Measurements from ENCODE around the gene TBC1D4. TPM values are rescaled to one million over a fixed set of nuclear protein-coding genes. Genes with fewer than 3 reads are reported as not detected.

The TBC1D4 gene
- total RNA-seq, 4 donors from 2014 or later, result 38.2 to 56.9 (median 43.9) TPM

DNA sequence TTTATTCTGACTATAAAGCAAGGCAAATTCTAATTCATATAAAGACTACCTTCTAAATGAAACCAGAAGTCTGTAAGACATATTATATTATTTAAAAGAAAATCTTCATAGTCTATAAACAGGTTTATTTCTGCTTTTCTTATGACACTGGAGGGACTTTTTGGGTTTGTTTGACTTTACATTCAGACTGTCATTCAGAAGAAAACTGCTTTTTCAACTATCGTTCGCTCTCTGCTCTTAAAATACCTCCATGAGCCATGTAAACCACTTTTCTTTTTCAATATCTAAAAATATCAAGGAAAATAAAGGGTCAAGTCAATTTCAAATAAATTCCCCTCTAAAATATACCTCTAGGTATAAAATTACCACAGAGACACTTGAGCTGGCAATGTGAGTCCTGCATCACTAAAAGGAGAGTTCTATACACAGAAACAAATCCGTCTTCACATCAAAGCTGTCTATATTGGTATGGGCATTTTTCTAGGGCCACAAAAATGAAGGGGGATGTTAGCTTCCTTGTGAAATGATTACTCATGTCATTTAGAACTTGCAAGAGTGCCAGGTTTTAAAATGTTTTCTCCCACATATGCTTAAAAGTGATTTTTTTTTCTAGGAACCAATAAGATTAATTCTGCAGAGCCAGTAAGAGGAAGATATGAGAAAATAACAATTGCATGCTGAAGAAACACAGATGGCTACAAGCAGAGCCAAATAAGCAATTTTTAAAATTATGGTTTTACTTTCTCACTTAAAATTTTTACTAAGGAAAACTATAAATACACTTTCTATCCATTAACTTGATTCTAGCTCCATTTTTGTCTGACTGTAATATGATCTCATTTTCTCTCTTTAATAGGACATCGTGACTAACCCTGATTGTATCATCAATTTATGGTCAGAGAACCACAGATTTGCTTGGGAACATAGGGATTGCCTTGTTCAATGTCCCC lies 181.8 kb downstream of the TBC1D4 start:
- no peak for TF ChIP-seq CTCF (IDR thresholded peaks at IDR 0.05; ENCODE audit: low read depth)

GRCh38 chr13:75299246-75299645 lies 182.7 kb downstream of the TBC1D4 start:
- no peak for TF ChIP-seq CTCF (IDR thresholded peaks at IDR 0.05; ENCODE audit: low read depth)

- TF ChIP-seq CTCF (IDR thresholded peaks at IDR 0.05; ENCODE audit: low read depth), result no peak
Observed at GRCh38 chr13:75296641-75297040, 185.3 kb downstream of the TBC1D4 start.

DNA sequence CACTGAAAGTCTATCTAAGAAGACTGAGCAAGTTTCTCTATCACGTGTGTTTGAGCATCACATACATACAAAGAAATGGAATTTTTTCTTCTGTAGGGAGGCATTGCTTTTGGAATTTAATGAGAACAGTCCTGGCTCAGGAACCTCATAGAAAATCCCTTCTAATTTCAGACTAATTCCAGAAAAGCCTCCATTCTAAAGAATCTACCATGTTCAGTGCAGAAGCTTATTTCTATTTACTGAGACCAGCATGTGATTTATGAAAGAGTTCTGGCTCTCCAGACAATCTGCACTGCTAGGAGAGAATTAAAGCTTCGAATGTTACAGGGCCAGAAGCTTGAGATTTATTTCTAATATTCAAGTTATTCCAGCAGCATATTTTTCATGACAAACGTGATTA lies 186.8 kb downstream of the TBC1D4 start:
- no peak for TF ChIP-seq CTCF (IDR thresholded peaks at IDR 0.05; ENCODE audit: low read depth)

- no peak for TF ChIP-seq CTCF (IDR thresholded peaks at IDR 0.05; ENCODE audit: low read depth)
Observed at GRCh38 chr13:75294110-75294509, 187.9 kb downstream of the TBC1D4 start.

DNA sequence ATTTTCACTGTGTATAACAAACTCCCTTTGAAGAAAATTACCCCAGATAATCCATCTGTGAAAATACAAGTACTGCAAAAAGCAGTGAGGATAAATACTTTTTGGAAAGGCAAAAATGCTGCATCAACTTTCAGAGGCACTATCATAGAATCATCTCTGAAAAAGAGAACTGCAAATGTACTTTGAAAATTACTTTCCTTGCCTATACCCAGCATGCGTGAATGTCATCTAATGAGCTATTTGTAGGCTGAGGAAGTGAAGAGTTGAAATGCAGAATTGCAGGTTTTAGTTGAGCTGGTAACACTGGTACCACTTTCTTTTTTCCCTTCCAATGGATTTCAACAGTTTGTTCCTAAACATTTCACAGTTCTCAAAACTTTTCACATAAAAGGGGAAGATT lies 196.7 kb downstream of the TBC1D4 start:
- no peak for TF ChIP-seq CTCF (IDR thresholded peaks at IDR 0.05; ENCODE audit: low read depth)

DNA sequence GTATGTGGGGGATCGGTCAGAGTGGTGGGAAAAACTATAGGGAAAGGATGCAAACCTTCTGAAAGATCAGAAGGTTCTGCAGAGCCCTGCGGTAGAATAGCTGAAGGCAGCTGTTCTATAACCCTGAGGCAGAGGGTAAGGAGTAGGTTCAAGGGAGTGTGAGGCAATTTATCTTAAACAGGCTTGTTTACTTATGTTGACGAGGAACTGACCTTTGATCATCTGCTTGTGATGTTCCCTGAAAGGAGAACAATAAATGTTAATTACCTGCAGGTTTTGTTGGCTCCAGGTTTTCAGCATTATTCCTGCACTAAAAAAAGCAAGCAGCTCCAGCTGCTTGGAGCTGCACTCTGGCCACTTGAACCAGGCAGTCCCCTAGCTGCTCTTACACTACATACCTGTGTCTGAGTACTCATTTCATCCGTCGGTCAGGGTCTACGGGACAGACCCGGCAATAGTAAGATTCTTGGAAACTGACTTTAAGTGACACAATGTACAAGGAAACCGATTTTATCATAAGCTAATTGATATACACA lies 202.1 kb downstream of the TBC1D4 start:
- TF ChIP-seq CTCF (IDR thresholded peaks at IDR 0.05; ENCODE audit: low read depth), result no peak

All from subcutaneous adipose tissue (tissue), 4 donors.